Ramos (cell line): ENCODE measurements around the gene SETBP1.

Source experiments
- in situ Hi-C: fragments of 300-500 bp; cut with MboI; formaldehyde crosslinking; loops from one replicate; pipeline ENCODE4 v1.14.3; 2022; ENCODE audit warnings: low sequenced_read_pairs; ENCODE audit not compliant: unreplicated experiment

The SETBP1 gene

GRCh38 chr18:44726059-44726421 lies 45.4 kb downstream of the SETBP1 start:
- in situ Hi-C loops: no loop called here

GRCh38 chr18:44727291-44727690 lies 46.6 kb downstream of the SETBP1 start:
- in situ Hi-C loops: no loop called here

GRCh38 chr18:44729631-44730101 lies 49.0 kb downstream of the SETBP1 start:
- in situ Hi-C loops: no loop called here

- in situ Hi-C loops: no loop called here
These were observed 50.3 kb downstream of the SETBP1 start for GRCh38 chr18:44730803-44731529.

- in situ Hi-C loops: no loop called here
These were observed 51.0 kb downstream of the SETBP1 start for GRCh38 chr18:44731530-44732237.

- in situ Hi-C loops: no loop called here
These were observed 51.5 kb downstream of the SETBP1 start for GRCh38 chr18:44732238-44732563.

- in situ Hi-C loops: no loop called here
These were observed 51.9 kb downstream of the SETBP1 start for GRCh38 chr18:44732599-44732998.

GRCh38 chr18:44733069-44733753 lies 52.5 kb downstream of the SETBP1 start:
- in situ Hi-C loops: no loop called here

GRCh38 chr18:44733754-44734465 lies 53.2 kb downstream of the SETBP1 start:
- in situ Hi-C loops: no loop called here

- in situ Hi-C loops: no loop called here
These were observed 54.4 kb downstream of the SETBP1 start for GRCh38 chr18:44735096-44735495.

- in situ Hi-C loops: no loop called here
These were observed 56.1 kb downstream of the SETBP1 start for GRCh38 chr18:44736664-44737380.

GRCh38 chr18:44737623-44738022 lies 56.9 kb downstream of the SETBP1 start:
- in situ Hi-C loops: no loop called here

GRCh38 chr18:44740000-44740399 lies 59.3 kb downstream of the SETBP1 start:
- in situ Hi-C loops: no loop called here

- in situ Hi-C loops: no loop called here
These were observed 60.4 kb downstream of the SETBP1 start for GRCh38 chr18:44741085-44741484.

- in situ Hi-C loops: no loop called here
These were observed 60.8 kb downstream of the SETBP1 start for GRCh38 chr18:44741511-44741910.

- in situ Hi-C loops: no loop called here
These were observed 61.4 kb downstream of the SETBP1 start for GRCh38 chr18:44742126-44742525.

- in situ Hi-C loops: no loop called here
These were observed 62.1 kb downstream of the SETBP1 start for GRCh38 chr18:44742718-44743311.

GRCh38 chr18:44743631-44744030 lies 62.9 kb downstream of the SETBP1 start:
- in situ Hi-C loops: no loop called here

- in situ Hi-C loops: no loop called here
These were observed 63.8 kb downstream of the SETBP1 start for GRCh38 chr18:44744161-44745121.
